Embryonic facial prominence (tissue), 1 donor: ENCODE results near the gene RPS8.
"Not testable (repeated sequence)": the region's sequence is repeated elsewhere in the genome, so short reads cannot be mapped to it uniquely, and the experiment has no call there.

Source experiments
- DNase-seq: peaks from one replicate; pipeline ENCODE4 v3.0.0-alpha.2; 2016; ENCODE audit errors: extremely low spot score

The RPS8 gene

DNA sequence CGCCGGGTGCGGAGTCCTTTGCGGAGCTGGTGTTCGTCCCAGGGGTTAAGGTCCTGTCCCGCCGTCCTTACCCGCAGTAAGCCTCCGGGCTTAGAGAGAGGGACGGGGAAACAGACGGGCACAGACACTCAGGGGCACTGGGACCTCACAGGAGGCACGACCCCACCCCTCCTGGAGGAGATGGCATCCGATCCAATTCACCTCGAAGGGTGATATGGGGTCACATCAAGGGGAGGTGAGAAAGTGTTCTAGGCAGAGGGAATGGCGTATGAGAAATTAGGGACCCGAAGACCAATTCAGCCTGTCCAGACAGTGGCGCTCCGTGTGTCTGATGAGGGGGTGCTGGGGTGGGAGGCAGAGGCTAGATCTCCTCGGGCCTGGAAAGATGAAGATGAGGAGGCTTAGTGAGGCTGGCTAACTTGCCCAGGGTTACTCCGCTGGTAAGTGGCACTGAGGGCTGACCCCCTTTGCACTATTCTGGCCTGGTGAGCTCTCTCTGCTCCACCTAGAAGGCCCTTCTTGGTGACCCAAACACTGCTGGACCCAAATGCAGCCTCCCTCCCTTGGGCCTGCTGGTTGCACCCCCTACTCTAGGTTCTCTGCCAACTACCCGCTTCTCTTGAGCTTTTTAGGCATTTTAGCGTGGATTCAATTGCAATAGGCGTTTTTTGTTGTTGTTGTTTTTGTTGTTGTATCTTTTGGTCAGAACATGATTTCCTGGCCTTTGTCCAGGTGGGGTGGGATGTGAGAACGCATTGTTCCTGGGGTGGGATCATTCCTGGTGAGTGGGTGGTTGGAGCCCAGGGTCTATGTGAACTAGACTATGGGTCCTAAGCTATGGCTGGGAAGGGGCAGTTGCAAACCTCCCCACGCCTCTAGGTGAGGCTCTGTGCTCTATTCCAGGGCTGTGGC lies 45.2 kb downstream of the RPS8 start:
- no peak for DNase-seq

GRCh38 chr1:44821240-44821715 lies 45.9 kb downstream of the RPS8 start:
- no peak for DNase-seq

GRCh38 chr1:44822131-44822701 lies 46.9 kb downstream of the RPS8 start:
- DNase-seq: no peak

DNA sequence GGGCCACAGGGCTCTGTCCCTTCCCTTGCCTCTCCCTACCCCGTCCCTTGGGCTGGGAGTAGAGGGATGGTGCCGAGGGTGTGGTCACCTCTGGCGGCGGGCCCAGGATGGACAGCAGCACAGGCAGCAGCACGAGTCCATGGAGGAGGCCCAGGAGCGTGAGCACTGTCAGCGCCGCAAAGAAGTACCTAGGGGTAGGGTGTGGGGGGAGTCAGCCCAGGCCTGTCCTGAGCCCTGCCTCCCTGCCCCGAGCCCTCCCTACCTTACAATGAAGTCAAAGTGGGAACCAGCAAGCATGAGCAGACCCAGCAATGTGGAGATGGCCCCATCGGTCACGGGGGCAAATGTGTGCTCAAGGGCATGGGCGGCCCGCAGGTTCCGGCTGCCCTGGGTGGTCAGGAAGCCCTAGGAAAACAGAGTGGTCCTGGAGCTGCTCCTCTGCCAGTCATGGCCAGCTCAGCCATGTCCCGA lies 47.7 kb downstream of the RPS8 start:
- no peak for DNase-seq

DNA sequence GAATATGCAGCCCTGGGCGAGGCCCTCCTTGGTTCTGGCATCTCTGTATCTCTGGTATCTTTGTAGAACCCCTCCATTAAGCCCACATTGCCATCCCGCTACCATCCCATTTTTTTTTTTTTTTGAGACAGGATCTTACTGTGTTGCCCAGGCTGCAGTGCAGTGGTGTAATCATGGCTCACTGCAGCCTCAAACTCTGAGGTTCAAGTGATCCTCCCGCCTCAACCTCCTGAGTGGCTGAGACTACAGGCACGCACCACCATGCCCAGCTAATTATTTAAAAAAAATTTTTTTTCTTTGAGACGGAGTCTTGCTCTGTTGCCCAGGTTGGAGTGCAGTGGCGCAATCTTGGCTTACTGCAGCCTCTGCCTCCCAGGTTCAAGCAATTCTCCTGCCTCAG lies 49.1 kb downstream of the RPS8 start:
- DNase-seq: not testable (repeated sequence)

- no peak for DNase-seq
Observed at GRCh38 chr1:44826375-44827196, 51.2 kb downstream of the RPS8 start.

DNA sequence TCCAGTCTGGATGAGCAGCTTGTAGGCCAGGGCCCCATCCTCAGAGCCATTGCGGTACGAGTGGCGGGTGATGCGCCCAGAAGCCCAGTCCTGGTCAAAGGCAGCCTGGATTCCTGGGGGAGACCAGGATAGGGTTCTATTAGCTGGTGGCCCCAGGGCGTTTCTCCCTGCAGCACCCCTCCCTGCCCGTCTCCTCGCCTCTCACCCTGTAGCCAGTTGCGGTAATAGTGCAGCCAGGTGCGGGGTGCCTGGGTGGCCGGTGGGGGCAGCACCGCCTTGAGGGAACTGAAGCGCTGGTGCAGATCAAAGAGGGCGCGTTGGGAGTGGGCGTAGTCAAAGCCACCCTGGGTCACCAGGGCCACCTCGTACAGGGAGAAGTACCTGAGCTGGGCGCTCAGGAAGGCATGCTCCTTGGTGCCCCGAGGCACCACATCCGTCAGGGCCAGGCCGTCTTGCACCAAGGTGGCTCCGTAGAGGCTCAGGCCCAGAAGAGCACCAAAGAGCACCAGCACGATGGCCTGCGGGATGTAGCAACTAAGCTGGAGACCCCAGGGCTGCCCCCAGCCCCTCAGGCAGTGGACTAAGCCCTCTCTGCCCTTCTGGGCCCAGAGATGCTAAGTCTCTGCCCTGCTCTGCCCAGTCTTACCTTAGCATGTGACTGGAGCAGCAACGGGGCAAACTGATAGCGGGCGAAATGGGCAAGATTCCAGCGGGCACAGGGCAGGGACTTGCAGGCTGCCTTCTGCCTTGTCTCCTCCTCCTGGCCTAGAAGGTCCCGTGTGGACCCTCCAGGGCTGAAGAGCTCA lies 52.1 kb downstream of the RPS8 start:
- DNase-seq: no peak

DNA sequence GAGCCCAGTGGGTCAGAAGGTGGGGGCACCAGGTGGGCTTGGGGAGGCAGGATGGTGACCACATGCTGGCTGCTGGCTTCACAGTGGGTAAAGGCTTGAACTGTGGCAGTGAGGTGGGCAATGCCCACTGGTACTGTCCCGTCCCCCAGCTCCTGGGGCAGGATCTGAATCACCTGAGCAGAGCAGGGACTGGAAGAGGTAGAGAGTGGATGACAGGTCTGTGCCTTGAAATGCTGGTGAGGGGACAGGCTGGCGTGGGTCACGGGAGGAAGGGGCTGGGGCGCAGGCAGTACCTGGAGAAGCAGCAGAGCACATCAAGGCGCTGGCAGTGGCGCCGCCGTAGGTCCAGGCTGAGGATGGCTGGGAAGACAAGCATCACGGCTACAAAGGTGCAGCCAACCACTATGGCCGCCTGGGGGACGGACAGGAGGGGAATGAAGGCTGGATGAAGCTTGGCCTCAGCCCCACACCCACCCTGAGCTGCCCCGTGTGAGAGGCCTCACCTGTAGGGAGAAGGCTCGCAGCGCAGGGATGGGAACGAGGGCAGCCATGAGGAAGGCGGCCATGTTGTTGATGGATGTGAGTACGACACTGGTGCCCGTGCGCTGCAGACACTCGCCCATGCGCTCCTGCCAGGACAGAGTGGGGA lies 52.8 kb downstream of the RPS8 start:
- DNase-seq: no peak
